Measurements from ENCODE around the gene METTL23.

- no peak for TF ChIP-seq CTCF (IDR thresholded peaks at IDR 0.05)
- TF ChIP-seq POLR2AphosphoS5 (IDR thresholded peaks at IDR 0.05), result no peak
- no peak for TF ChIP-seq POLR2A (IDR thresholded peaks at IDR 0.05)
These were observed 8.1 kb upstream of the METTL23 start for GRCh38 chr17:76718516-76718915.
